WTC11 (cell line): ENCODE results near the gene GPC5. TPM values are rescaled to one million over a fixed set of nuclear protein-coding genes. Genes with fewer than 3 reads are reported as not detected.

Experiments
- ATAC-seq: fragments of 200-7000 bp; cut with Tn5 transposase; 2 replicates; pipeline ENCODE4 v1.10.0; 2021; ENCODE audit warnings: mild to moderate bottlenecking, moderate library complexity
- CTCF ChIA-PET: fragments of 300-600 bp; sonication (Branson Sonifier 250); formaldehyde crosslinking; loops from one replicate; lab custom pipeline; 2021; ENCODE audit warnings: antibody characterized with exemption; lab: Charles Lee
- POLR2A ChIA-PET: fragments of 350-600 bp; sonication (Branson Sonifier 250); formaldehyde crosslinking; loops from one replicate; lab custom pipeline; 2021; ENCODE audit warnings: antibody characterized with exemption; lab: Charles Lee
- DNase-seq: peaks from one replicate; pipeline ENCODE4 v3.0.0; 2021; ENCODE audit warnings: low spot score
- H3K27ac Mint-ChIP-seq: 2 replicates; pipeline ENCODE4 v1.8.0; 2021; ENCODE audit warnings: mixed read lengths
- H3K27me3 Mint-ChIP-seq: 2 replicates; pipeline ENCODE4 v1.8.0; 2021; ENCODE audit warnings: low read depth, mild to moderate bottlenecking, moderate library complexity, mixed read lengths
- H3K36me3 Mint-ChIP-seq: 2 replicates; pipeline ENCODE4 v1.8.0; 2021; ENCODE audit warnings: mixed read lengths
- H3K4me1 Mint-ChIP-seq: 2 replicates; pipeline ENCODE4 v1.8.0; 2022; ENCODE audit warnings: mixed read lengths
- H3K4me3 Mint-ChIP-seq: 2 replicates; pipeline ENCODE4 v1.8.0; 2021; ENCODE audit warnings: mild to moderate bottlenecking, moderate library complexity, mixed read lengths
- H3K9me3 Mint-ChIP-seq: 2 replicates; pipeline ENCODE4 v1.8.0; 2021; ENCODE audit warnings: mixed read lengths
- ATF6 ChIP-seq: sonication (generic); formaldehyde crosslinking; IDR thresholded peaks from 2 replicates; pipeline ENCODE4 v1.8.1; 2023; ENCODE audit warnings: mild to moderate bottlenecking, missing genetic modification reagents
- CREB1 ChIP-seq: sonication (generic); formaldehyde crosslinking; IDR thresholded peaks from 2 replicates; pipeline ENCODE4 v1.8.0; 2023; ENCODE audit warnings: mild to moderate bottlenecking, missing genetic modification reagents
- FOXK1 ChIP-seq: sonication (generic); formaldehyde crosslinking; IDR thresholded peaks from 2 replicates; pipeline ENCODE4 v1.8.0; 2022; ENCODE audit warnings: mild to moderate bottlenecking, moderate library complexity, missing genetic modification reagents
- GABPB1 ChIP-seq: sonication (generic); formaldehyde crosslinking; IDR thresholded peaks from 2 replicates; pipeline ENCODE4 v1.8.1; 2023; ENCODE audit warnings: mild to moderate bottlenecking, missing genetic modification reagents
- TP53 ChIP-seq: sonication (generic); formaldehyde crosslinking; IDR thresholded peaks from 2 replicates; pipeline ENCODE4 v1.8.1; 2023; ENCODE audit warnings: mild to moderate bottlenecking, missing genetic modification reagents
- USF2 ChIP-seq: sonication (generic); formaldehyde crosslinking; IDR thresholded peaks from 2 replicates; pipeline ENCODE4 v1.8.1; 2023; ENCODE audit warnings: mild to moderate bottlenecking, missing genetic modification reagents, moderate library complexity
- ZBTB21 ChIP-seq: sonication (generic); formaldehyde crosslinking; IDR thresholded peaks from 2 replicates; pipeline ENCODE4 v1.8.1; 2023; ENCODE audit warnings: mild to moderate bottlenecking, missing genetic modification reagents, borderline replicate concordance
- ZMAT4 ChIP-seq: fragments of 250-450 bp; sonication (Bioruptor Pico); IDR thresholded peaks from 2 replicates; pipeline ENCODE4 v1.9.0; 2021; ENCODE audit warnings: mild to moderate bottlenecking
- ZNF121 ChIP-seq: sonication (generic); formaldehyde crosslinking; IDR thresholded peaks from 2 replicates; pipeline ENCODE4 v1.8.0; 2023; ENCODE audit warnings: missing genetic modification reagents
- ZNF232 ChIP-seq: sonication (generic); formaldehyde crosslinking; IDR thresholded peaks from 2 replicates; pipeline ENCODE4 v1.8.0; 2022; ENCODE audit warnings: mild to moderate bottlenecking, missing genetic modification reagents
- ZNF423 ChIP-seq: fragments of 250-450 bp; sonication (Bioruptor Pico); IDR thresholded peaks from 2 replicates; pipeline ENCODE4 v2.1.2; 2022; ENCODE audit warnings: mild to moderate bottlenecking, moderate library complexity
- ZNF425 ChIP-seq: fragments of 250-450 bp; sonication (Bioruptor Pico); conservative IDR thresholded peaks from 2 replicates; pipeline ENCODE4 v1.9.0; 2021; ENCODE audit warnings: mild to moderate bottlenecking
- ZNF512 ChIP-seq: sonication (generic); formaldehyde crosslinking; IDR thresholded peaks from 2 replicates; pipeline ENCODE4 v1.8.1; 2022; ENCODE audit warnings: missing genetic modification reagents, borderline replicate concordance
- total RNA-seq: library from RNA; stranded (reverse); gene quantifications from 3 replicates; pipeline ENCODE4 v1.2.3, GENCODE V29; 2021
- TF ChIP-seq, protein P1 (sequence below): sonication (generic); formaldehyde crosslinking; conservative IDR thresholded peaks from 2 replicates; pipeline ENCODE4 v1.8.1; 2023; ENCODE audit warnings: mild to moderate bottlenecking, low read depth, missing genetic modification reagents, moderate library complexity
- TF ChIP-seq, protein P2 (sequence below): fragments of 250-450 bp; sonication (Bioruptor Pico); IDR thresholded peaks from 2 replicates; pipeline ENCODE4 v1.8.0; 2021; ENCODE audit warnings: mild to moderate bottlenecking
- TF ChIP-seq, protein P3 (sequence below): sonication (generic); formaldehyde crosslinking; IDR thresholded peaks from 2 replicates; pipeline ENCODE4 v1.8.0; 2022; ENCODE audit warnings: mild to moderate bottlenecking, missing genetic modification reagents
- TF ChIP-seq, protein P4 (sequence below): sonication (generic); formaldehyde crosslinking; IDR thresholded peaks from 2 replicates; pipeline ENCODE4 v1.8.0; 2023; ENCODE audit warnings: missing genetic modification reagents, mild to moderate bottlenecking, borderline replicate concordance

The GPC5 gene
- total RNA-seq, 1 experiment from 2014 or later = 0.46 TPM

GRCh38 chr13:92739306-92739818 lies 1340.9 kb downstream of the GPC5 start:
- TF ChIP-seq ZBTB21 (CRISPR knock-in tag) = no peak
- no peak for TF ChIP-seq ZNF423 (CRISPR knock-in tag)
- TF ChIP-seq GABPB1 (CRISPR knock-in tag) = no peak
- TF ChIP-seq ZNF121 (CRISPR knock-in tag) = no peak
- no peaks in the 10 kb centered on the region; the same call in 1 of the 2 replicates for H3K27me3 Mint-ChIP-seq
- no peak overlapping the region for H3K27ac Mint-ChIP-seq
- ATAC-seq (no peak), DNase-seq (no peak)
- peaks cover 6% of the 10 kb centered on the region; the same call in 1 of the 2 replicates for H3K9me3 Mint-ChIP-seq
- no peaks in the 10 kb centered on the region for H3K36me3 Mint-ChIP-seq
- POLR2A ChIA-PET = no interaction called here
- CTCF ChIA-PET = no interaction called here
- H3K4me1 Mint-ChIP-seq = no peaks in the 10 kb centered on the region
- no peak overlapping the region for H3K4me3 Mint-ChIP-seq

- CTCF ChIA-PET = no interaction called here
- H3K27me3 Mint-ChIP-seq = no peaks in the 10 kb centered on the region; the same call in 1 of the 2 replicates
- TF ChIP-seq ZNF425 (CRISPR knock-in tag) (no peak), ZNF232 (CRISPR knock-in tag) (no peak), ZNF121 (CRISPR knock-in tag) (no peak), CREB1 (CRISPR knock-in tag) (no peak), ATF6 (no peak), TP53 (no peak), ZMAT4 (no peak), FOXK1 (CRISPR knock-in tag) (no peak), USF2 (no peak), ZNF512 (CRISPR knock-in tag) (no peak)
- TF ChIP-seq, protein P1, sequence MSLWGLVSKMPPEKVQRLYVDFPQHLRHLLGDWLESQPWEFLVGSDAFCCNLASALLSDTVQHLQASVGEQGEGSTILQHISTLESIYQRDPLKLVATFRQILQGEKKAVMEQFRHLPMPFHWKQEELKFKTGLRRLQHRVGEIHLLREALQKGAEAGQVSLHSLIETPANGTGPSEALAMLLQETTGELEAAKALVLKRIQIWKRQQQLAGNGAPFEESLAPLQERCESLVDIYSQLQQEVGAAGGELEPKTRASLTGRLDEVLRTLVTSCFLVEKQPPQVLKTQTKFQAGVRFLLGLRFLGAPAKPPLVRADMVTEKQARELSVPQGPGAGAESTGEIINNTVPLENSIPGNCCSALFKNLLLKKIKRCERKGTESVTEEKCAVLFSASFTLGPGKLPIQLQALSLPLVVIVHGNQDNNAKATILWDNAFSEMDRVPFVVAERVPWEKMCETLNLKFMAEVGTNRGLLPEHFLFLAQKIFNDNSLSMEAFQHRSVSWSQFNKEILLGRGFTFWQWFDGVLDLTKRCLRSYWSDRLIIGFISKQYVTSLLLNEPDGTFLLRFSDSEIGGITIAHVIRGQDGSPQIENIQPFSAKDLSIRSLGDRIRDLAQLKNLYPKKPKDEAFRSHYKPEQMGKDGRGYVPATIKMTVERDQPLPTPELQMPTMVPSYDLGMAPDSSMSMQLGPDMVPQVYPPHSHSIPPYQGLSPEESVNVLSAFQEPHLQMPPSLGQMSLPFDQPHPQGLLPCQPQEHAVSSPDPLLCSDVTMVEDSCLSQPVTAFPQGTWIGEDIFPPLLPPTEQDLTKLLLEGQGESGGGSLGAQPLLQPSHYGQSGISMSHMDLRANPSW = no peak
- TF ChIP-seq, protein P2, sequence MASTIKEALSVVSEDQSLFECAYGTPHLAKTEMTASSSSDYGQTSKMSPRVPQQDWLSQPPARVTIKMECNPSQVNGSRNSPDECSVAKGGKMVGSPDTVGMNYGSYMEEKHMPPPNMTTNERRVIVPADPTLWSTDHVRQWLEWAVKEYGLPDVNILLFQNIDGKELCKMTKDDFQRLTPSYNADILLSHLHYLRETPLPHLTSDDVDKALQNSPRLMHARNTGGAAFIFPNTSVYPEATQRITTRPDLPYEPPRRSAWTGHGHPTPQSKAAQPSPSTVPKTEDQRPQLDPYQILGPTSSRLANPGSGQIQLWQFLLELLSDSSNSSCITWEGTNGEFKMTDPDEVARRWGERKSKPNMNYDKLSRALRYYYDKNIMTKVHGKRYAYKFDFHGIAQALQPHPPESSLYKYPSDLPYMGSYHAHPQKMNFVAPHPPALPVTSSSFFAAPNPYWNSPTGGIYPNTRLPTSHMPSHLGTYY (CRISPR knock-in tag) = no peak
- TF ChIP-seq, protein P3, sequence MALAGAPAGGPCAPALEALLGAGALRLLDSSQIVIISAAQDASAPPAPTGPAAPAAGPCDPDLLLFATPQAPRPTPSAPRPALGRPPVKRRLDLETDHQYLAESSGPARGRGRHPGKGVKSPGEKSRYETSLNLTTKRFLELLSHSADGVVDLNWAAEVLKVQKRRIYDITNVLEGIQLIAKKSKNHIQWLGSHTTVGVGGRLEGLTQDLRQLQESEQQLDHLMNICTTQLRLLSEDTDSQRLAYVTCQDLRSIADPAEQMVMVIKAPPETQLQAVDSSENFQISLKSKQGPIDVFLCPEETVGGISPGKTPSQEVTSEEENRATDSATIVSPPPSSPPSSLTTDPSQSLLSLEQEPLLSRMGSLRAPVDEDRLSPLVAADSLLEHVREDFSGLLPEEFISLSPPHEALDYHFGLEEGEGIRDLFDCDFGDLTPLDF (CRISPR knock-in tag) = no peak
- TF ChIP-seq, protein P4, sequence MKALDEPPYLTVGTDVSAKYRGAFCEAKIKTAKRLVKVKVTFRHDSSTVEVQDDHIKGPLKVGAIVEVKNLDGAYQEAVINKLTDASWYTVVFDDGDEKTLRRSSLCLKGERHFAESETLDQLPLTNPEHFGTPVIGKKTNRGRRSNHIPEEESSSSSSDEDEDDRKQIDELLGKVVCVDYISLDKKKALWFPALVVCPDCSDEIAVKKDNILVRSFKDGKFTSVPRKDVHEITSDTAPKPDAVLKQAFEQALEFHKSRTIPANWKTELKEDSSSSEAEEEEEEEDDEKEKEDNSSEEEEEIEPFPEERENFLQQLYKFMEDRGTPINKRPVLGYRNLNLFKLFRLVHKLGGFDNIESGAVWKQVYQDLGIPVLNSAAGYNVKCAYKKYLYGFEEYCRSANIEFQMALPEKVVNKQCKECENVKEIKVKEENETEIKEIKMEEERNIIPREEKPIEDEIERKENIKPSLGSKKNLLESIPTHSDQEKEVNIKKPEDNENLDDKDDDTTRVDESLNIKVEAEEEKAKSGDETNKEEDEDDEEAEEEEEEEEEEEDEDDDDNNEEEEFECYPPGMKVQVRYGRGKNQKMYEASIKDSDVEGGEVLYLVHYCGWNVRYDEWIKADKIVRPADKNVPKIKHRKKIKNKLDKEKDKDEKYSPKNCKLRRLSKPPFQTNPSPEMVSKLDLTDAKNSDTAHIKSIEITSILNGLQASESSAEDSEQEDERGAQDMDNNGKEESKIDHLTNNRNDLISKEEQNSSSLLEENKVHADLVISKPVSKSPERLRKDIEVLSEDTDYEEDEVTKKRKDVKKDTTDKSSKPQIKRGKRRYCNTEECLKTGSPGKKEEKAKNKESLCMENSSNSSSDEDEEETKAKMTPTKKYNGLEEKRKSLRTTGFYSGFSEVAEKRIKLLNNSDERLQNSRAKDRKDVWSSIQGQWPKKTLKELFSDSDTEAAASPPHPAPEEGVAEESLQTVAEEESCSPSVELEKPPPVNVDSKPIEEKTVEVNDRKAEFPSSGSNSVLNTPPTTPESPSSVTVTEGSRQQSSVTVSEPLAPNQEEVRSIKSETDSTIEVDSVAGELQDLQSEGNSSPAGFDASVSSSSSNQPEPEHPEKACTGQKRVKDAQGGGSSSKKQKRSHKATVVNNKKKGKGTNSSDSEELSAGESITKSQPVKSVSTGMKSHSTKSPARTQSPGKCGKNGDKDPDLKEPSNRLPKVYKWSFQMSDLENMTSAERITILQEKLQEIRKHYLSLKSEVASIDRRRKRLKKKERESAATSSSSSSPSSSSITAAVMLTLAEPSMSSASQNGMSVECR (CRISPR knock-in tag) = no peak
Observed at GRCh38 chr13:92743992-92744391, 1345.6 kb downstream of the GPC5 start.

More at GRCh38 chr13:92743992-92744391, 1345.6 kb downstream of the GPC5 start:
- H3K9me3 Mint-ChIP-seq = no peaks in the 10 kb centered on the region
- no peaks in the 10 kb centered on the region for H3K4me1 Mint-ChIP-seq
- H3K36me3 Mint-ChIP-seq = no peaks in the 10 kb centered on the region
- H3K27ac Mint-ChIP-seq = no peak overlapping the region
- H3K4me3 Mint-ChIP-seq = no peak overlapping the region
- ATAC-seq (no peak), DNase-seq (no peak)
- POLR2A ChIA-PET = no interaction called here
